Placental pericyte (primary cell): ENCODE results near the gene CPT1B. TPM values are rescaled to one million over a fixed set of nuclear protein-coding genes. Genes with fewer than 3 reads are reported as not detected.

Source experiments
- total RNA-seq: library from RNA; depleted of rRNA; stranded (reverse); fragments of >200 nt; gene quantifications from 2 replicates; pipeline ENCODE4 v1.2.3, GENCODE V29; 2012

Gene CPT1B
- 3.9 and 9.8 TPM in 2 replicates for total RNA-seq

GRCh38 chr22:50577987-50578775 lies at the start of gene CPT1B:
Gene CPT1B (minus strand): TSS chr22:50578427. CDS start chr22:50577915, 512 bp downstream.

GRCh38 chr22:50600538-50600937 lies 22.3 kb upstream of the CPT1B start, which contains the start of gene MAPK8IP2:
Gene MAPK8IP2 (plus strand): TSS chr22:50600793. CDS start chr22:50600819, 26 bp downstream.

GRCh38 chr22:50582493-50583293 lies 4.5 kb upstream of the CPT1B start, which contains the start of gene CHKB:
Gene CHKB (minus strand): TSS chr22:50582849. CDS start chr22:50582781, 68 bp downstream.

GRCh38 chr22:50562523-50563412 lies 15.5 kb downstream of the CPT1B start, which contains the start of gene SYCE3:
Gene SYCE3 (minus strand): TSS chr22:50562919. CDS start chr22:50556405, 6,514 bp downstream.

GRCh38 chr22:50545522-50546325 lies 32.5 kb downstream of the CPT1B start, which contains the start of gene KLHDC7B:
Gene KLHDC7B (plus strand): TSS chr22:50545899. CDS start chr22:50546244, 345 bp downstream.

GRCh38 chr22:50529897-50530579 lies 48.2 kb downstream of the CPT1B start, which contains the start of gene TYMP:
Gene TYMP (minus strand): TSS chr22:50530012. CDS start chr22:50529709, 303 bp downstream.

GRCh38 chr22:50525104-50525857 lies 52.9 kb downstream of the CPT1B start, which contains the start of gene SCO2:
Gene SCO2 (minus strand): TSS chr22:50525598. CDS start chr22:50524411, 1,187 bp downstream.

Other genes with a start within 250 kb of the CPT1B start
- gene PPP6R2, start 235.1 kb downstream of the CPT1B start, total RNA-seq = 69.4 and 72.3 TPM in 2 replicates
- gene SBF1, start 103.4 kb downstream of the CPT1B start, total RNA-seq = 110 TPM in 2 replicates
- 2.7 and 13.3 TPM in 2 replicates for gene ADM2, start 96.9 kb downstream of the CPT1B start, total RNA-seq
- 0.14 TPM in 1 of 2 replicates, not detected in the other for gene MIOX, start 91.6 kb downstream of the CPT1B start, total RNA-seq
- 60.6 and 130 TPM in 2 replicates for gene LMF2, start 70.7 kb downstream of the CPT1B start, total RNA-seq
- gene NCAPH2, start 70.2 kb downstream of the CPT1B start, total RNA-seq = 24.9 and 75.3 TPM in 2 replicates
- gene SCO2, start 52.8 kb downstream of the CPT1B start, total RNA-seq = 3.7 and 4.9 TPM in 2 replicates
- 34.4 and 236 TPM in 2 replicates for gene TYMP, start 48.4 kb downstream of the CPT1B start, total RNA-seq
- gene KLHDC7B, start 32.5 kb downstream of the CPT1B start, total RNA-seq = 5.3 TPM in 1 of 2 replicates, not detected in the other
- gene SYCE3, start 15.5 kb downstream of the CPT1B start, total RNA-seq = not detected in 2 replicates
- 26.9 and 44.6 TPM in 2 replicates for gene CHKB, start 4.4 kb upstream of the CPT1B start, total RNA-seq
- 0.14 and 1.5 TPM in 2 replicates for gene MAPK8IP2, start 22.4 kb upstream of the CPT1B start, total RNA-seq
- 27.3 and 38.1 TPM in 2 replicates for gene ARSA, start 49.7 kb upstream of the CPT1B start, total RNA-seq
- gene SHANK3, start 94.4 kb upstream of the CPT1B start, total RNA-seq = 1.1 TPM in 2 replicates
- not detected in 2 replicates for gene ACR, start 159.8 kb upstream of the CPT1B start, total RNA-seq
- gene RABL2B, start 205.2 kb upstream of the CPT1B start, total RNA-seq = 18.2 and 24.6 TPM in 2 replicates